Esophagus muscularis mucosa (tissue), 3 donors: ENCODE results near the gene TMEM186.

Experiments used
- POLR2A ChIP-seq: fragments of 450-650 bp; IDR thresholded peaks from one replicate; pipeline ENCODE4 v1.6.1; 2017; ENCODE audit warnings: antibody characterized with exemption, moderate library complexity, mild to moderate bottlenecking, low read depth
- POLR2AphosphoS5 ChIP-seq, 2 donors: sonication (generic); formaldehyde crosslinking; IDR thresholded peaks; one replicate each; pipeline ENCODE4 v1.6.1; 2017; ENCODE audit warnings: antibody characterized with exemption in 2 of 2
- TF ChIP-seq, protein P1 (sequence below), 3 experiments: fragments of 200-600 bp in 2 of 3; fragments of 450-650 bp in 1 of 3; sonication (generic) in 2 of 3; IDR thresholded peaks; one replicate each; pipeline ENCODE4 v1.5.1; 2017 to 2019; ENCODE audit warnings: antibody characterized with exemption in 3 of 3, mild to moderate bottlenecking in 2 of 3, moderate library complexity in 1 of 3

DNA sequence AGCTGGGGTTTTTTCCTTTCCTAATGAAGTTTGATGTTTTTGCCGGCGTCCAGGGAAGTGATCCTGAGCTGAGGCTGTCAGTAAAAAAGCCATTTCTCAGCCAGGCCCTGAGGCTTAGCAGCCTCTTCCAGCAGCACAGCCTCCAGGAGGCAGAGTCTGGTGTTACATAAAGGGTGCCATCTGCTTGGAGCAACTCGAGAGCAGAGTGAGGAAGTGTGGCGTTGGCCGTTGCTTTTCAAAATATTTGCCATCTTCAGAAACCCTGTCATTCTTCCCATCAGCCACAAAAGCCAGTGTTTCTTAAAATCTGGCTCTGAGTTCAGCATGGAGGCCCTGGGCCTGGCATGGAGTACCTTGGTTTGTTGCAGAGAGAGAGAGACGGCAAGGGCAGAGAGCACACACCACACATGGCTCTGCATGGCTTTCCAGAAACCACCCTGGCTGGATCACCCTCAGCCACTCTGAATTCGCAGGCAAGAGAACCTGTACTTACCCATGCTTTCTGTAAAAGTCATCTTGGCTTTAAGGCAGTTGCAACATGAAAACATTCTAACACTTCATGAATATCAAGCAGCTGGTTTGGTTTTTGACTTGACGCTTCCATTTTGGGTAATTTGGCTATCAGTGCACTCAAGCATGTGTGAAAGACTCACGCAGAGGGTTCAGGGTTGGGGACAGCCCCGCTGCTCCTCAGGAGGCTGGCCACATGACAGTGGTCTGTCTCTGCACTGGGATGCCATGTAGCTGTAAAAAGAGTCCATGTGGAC lies 21.2 kb upstream of the TMEM186 start:
- TF ChIP-seq, protein P1, sequence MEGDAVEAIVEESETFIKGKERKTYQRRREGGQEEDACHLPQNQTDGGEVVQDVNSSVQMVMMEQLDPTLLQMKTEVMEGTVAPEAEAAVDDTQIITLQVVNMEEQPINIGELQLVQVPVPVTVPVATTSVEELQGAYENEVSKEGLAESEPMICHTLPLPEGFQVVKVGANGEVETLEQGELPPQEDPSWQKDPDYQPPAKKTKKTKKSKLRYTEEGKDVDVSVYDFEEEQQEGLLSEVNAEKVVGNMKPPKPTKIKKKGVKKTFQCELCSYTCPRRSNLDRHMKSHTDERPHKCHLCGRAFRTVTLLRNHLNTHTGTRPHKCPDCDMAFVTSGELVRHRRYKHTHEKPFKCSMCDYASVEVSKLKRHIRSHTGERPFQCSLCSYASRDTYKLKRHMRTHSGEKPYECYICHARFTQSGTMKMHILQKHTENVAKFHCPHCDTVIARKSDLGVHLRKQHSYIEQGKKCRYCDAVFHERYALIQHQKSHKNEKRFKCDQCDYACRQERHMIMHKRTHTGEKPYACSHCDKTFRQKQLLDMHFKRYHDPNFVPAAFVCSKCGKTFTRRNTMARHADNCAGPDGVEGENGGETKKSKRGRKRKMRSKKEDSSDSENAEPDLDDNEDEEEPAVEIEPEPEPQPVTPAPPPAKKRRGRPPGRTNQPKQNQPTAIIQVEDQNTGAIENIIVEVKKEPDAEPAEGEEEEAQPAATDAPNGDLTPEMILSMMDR (IDR thresholded peaks at IDR 0.05), result no peak
- no peak for TF ChIP-seq POLR2A
- TF ChIP-seq POLR2AphosphoS5 (IDR thresholded peaks at IDR 0.05), result no peak
